Right lobe of liver (tissue), 4 donors: ENCODE data around the gene NFATC1.

ENCODE experiments used
- CTCF ChIP-seq, 4 donors: fragments of 200-600 bp in 3 of 4; fragments of 450-650 bp in 1 of 4; IDR thresholded peaks; one replicate each; pipeline versions ENCODE4 v1.5.1 to v1.8.0; 2016 to 2022; ENCODE audit warnings: antibody characterized with exemption in 4 of 4, mild to moderate bottlenecking in 2 of 4
- POLR2A ChIP-seq: fragments of 450-650 bp; IDR thresholded peaks from one replicate; pipeline ENCODE4 v1.6.1; 2017; ENCODE audit warnings: antibody characterized with exemption, mild to moderate bottlenecking
- donor health status: DM: no; HTN: no; CAD: no.
- donor health status: DM: no; HTN: no; CAD: no.
- donor health status: DM: no; HTN: yes; CAD: no.

GRCh38 chr18:79368681-79369080, 27.0 kb upstream of the NFATC1 start:
- no peak for TF ChIP-seq POLR2A
- TF ChIP-seq CTCF (IDR thresholded peaks at IDR 0.05), result no peak
